Activated B cell treated with CpG ODN at 0.5 μM for 24 hours (primary cell): ENCODE measurements around the gene SCTR. TPM values are rescaled to one million over a fixed set of nuclear protein-coding genes. Genes with fewer than 3 reads are reported as not detected.

Experiments
- ATAC-seq: fragments of 200-7000 bp; cut with Tn5 transposase; one replicate; pipeline ENCODE4 v1.10.0; 2021; ENCODE audit warnings: low read depth, mild to moderate bottlenecking, moderate library complexity
- CTCF ChIA-PET: fragments of 350-600 bp; sonication (Branson Sonifier 250); formaldehyde crosslinking; loops from one replicate; lab custom pipeline; 2021; ENCODE audit warnings: antibody characterized with exemption; lab: Charles Lee
- POLR2A ChIA-PET: fragments of 350-600 bp; sonication (Branson Sonifier 250); formaldehyde crosslinking; loops from one replicate; lab custom pipeline; 2021; ENCODE audit warnings: antibody characterized with exemption; lab: Charles Lee
- DNase-seq: peaks from one replicate; pipeline ENCODE4 v3.0.0; 2022
- H3K27ac Mint-ChIP-seq: one replicate; pipeline ENCODE4 v1.8.0; 2020; ENCODE audit warnings: mixed read lengths
- H3K27me3 Mint-ChIP-seq: one replicate; pipeline ENCODE4 v1.8.0; 2021; ENCODE audit warnings: mixed read lengths
- H3K36me3 Mint-ChIP-seq: one replicate; pipeline ENCODE4 v1.8.0; 2021; ENCODE audit warnings: low read depth, mixed read lengths
- H3K4me1 Mint-ChIP-seq: one replicate; pipeline ENCODE4 v1.8.0; 2021; ENCODE audit warnings: mixed read lengths
- H3K4me3 Mint-ChIP-seq: one replicate; pipeline ENCODE4 v1.8.0; 2020; ENCODE audit warnings: mild to moderate bottlenecking, mixed read lengths
- H3K9me3 Mint-ChIP-seq: one replicate; pipeline ENCODE4 v1.8.0; 2020; ENCODE audit warnings: mixed read lengths
- CTCF ChIP-seq: fragments of 200-600 bp; IDR thresholded peaks from one replicate; pipeline ENCODE4 v1.8.0; 2022; ENCODE audit warnings: antibody characterized with exemption, mild to moderate bottlenecking
- intact Hi-C: fragments of 100-400 bp; cut with micrococcal nuclease; formaldehyde crosslinking; loops from one replicate; pipeline ENCODE4 v1.15.1; 2024
- total RNA-seq: library from RNA; stranded (reverse); gene quantifications from 2 replicates; pipeline ENCODE4 v1.2.3, GENCODE V29; 2022

The SCTR gene
- total RNA-seq, 1 donor from 2014 or later = not detected

- Mint-ChIP-seq H3K27ac (no peak overlapping the region), H3K4me1 (no peaks in the 10 kb centered on the region), H3K4me3 (no peak overlapping the region), H3K9me3 (peaks cover 9% of the 10 kb centered on the region), H3K27me3 (peaks cover 25% of the 10 kb centered on the region), H3K36me3 (no peaks in the 10 kb centered on the region)
- no peak for TF ChIP-seq CTCF
- intact Hi-C loops = no loop called here
- DNase-seq = no peak
- no peak for ATAC-seq
- ChIA-PET CTCF (no interaction called here), POLR2A (no interaction called here)
These were observed 30.0 kb downstream of the SCTR start for GRCh38 chr2:119494163-119494790.

GRCh38 chr2:119491776-119492525, 32.3 kb downstream of the SCTR start:
- H3K4me3 Mint-ChIP-seq = no peak overlapping the region
- H3K4me1 Mint-ChIP-seq = no peaks in the 10 kb centered on the region
- no peaks in the 10 kb centered on the region for H3K36me3 Mint-ChIP-seq
- ATAC-seq = no peak
- no peak for TF ChIP-seq CTCF
- peaks cover 14% of the 10 kb centered on the region for H3K27me3 Mint-ChIP-seq
- CTCF ChIA-PET = no interaction called here
- no peak for DNase-seq
- no peak overlapping the region for H3K27ac Mint-ChIP-seq
- intact Hi-C loops = no loop called here
- no peaks in the 10 kb centered on the region for H3K9me3 Mint-ChIP-seq
- POLR2A ChIA-PET = no interaction called here

- H3K4me1 Mint-ChIP-seq = no peaks in the 10 kb centered on the region
- peaks cover 7% of the 10 kb centered on the region for H3K27me3 Mint-ChIP-seq
- H3K4me3 Mint-ChIP-seq = no peak overlapping the region
- ATAC-seq = no peak
- DNase-seq = no peak
- no peak overlapping the region for H3K27ac Mint-ChIP-seq
- ChIA-PET CTCF (no interaction called here), POLR2A (no interaction called here)
- no peaks in the 10 kb centered on the region for H3K36me3 Mint-ChIP-seq
- intact Hi-C loops = no loop called here
- no peak for TF ChIP-seq CTCF
- no peaks in the 10 kb centered on the region for H3K9me3 Mint-ChIP-seq
These were observed 33.6 kb downstream of the SCTR start for GRCh38 chr2:119490653-119491195.

- H3K27me3 Mint-ChIP-seq = peaks cover 7% of the 10 kb centered on the region
- H3K36me3 Mint-ChIP-seq = no peaks in the 10 kb centered on the region
- ChIA-PET CTCF (no interaction called here), POLR2A (no interaction called here)
- H3K27ac Mint-ChIP-seq = no peak overlapping the region
- DNase-seq (no peak), ATAC-seq (no peak)
- H3K4me1 Mint-ChIP-seq = no peaks in the 10 kb centered on the region
- H3K9me3 Mint-ChIP-seq = no peaks in the 10 kb centered on the region
- TF ChIP-seq CTCF = no peak
- no peak overlapping the region for H3K4me3 Mint-ChIP-seq
- intact Hi-C loops = no loop called here
These were observed 34.2 kb downstream of the SCTR start for GRCh38 chr2:119490106-119490505.

GRCh38 chr2:119489232-119489952, 34.9 kb downstream of the SCTR start:
- H3K4me1 Mint-ChIP-seq = no peaks in the 10 kb centered on the region
- peaks cover 3% of the 10 kb centered on the region for H3K27me3 Mint-ChIP-seq
- no peak for ATAC-seq
- ChIA-PET POLR2A (no interaction called here), CTCF (no interaction called here)
- no peak for DNase-seq
- no peak for TF ChIP-seq CTCF
- no peaks in the 10 kb centered on the region for H3K9me3 Mint-ChIP-seq
- intact Hi-C loops = no loop called here
- no peak overlapping the region for H3K4me3 Mint-ChIP-seq
- no peaks in the 10 kb centered on the region for H3K36me3 Mint-ChIP-seq
- no peak overlapping the region for H3K27ac Mint-ChIP-seq
